Lower leg skin (tissue), 3 donors: ENCODE measurements around the gene SGCA.

Source experiments
- POLR2A ChIP-seq, 2 donors: fragments of 450-650 bp; IDR thresholded peaks; one replicate each; pipeline ENCODE4 v1.6.1; 2016 to 2017; ENCODE audit warnings: antibody characterized with exemption in 2 of 2, mild to moderate bottlenecking in 1 of 2, moderate library complexity in 1 of 2
- TF ChIP-seq, protein P1 (sequence below), 3 donors: fragments of 450-650 bp; IDR thresholded peaks; one replicate each; pipeline ENCODE4 v1.5.1; 2016; ENCODE audit warnings: antibody characterized with exemption in 3 of 3, mild to moderate bottlenecking in 3 of 3, moderate library complexity in 2 of 3

DNA sequence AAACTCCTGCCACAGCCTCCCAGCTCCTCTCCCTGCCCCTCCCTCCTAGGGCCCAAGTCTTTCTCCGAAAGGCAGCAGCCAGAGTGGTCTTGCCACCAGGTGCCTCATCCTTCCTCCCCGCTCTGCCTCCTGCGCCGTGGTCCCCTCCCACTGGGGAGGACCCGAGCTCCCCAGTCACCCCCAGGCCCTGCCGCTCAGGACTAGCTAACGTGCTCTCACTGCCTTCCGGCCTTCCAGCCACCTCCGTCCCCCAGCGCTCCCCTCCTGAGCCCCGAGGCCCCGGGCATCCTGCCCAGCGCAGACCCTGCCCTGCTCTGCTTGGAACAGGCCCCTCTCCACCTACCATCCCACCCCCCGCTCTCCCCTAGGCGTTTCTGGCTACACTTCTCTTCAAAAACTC, 55.0 kb downstream of the SGCA start:
- TF ChIP-seq POLR2A (IDR thresholded peaks at IDR 0.05) = no peak
- TF ChIP-seq, protein P1, sequence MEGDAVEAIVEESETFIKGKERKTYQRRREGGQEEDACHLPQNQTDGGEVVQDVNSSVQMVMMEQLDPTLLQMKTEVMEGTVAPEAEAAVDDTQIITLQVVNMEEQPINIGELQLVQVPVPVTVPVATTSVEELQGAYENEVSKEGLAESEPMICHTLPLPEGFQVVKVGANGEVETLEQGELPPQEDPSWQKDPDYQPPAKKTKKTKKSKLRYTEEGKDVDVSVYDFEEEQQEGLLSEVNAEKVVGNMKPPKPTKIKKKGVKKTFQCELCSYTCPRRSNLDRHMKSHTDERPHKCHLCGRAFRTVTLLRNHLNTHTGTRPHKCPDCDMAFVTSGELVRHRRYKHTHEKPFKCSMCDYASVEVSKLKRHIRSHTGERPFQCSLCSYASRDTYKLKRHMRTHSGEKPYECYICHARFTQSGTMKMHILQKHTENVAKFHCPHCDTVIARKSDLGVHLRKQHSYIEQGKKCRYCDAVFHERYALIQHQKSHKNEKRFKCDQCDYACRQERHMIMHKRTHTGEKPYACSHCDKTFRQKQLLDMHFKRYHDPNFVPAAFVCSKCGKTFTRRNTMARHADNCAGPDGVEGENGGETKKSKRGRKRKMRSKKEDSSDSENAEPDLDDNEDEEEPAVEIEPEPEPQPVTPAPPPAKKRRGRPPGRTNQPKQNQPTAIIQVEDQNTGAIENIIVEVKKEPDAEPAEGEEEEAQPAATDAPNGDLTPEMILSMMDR (IDR thresholded peaks at IDR 0.05) = no peak
